Choroid plexus epithelial cell (primary cell): ENCODE results near the gene ARHGEF4.

ENCODE experiments used
- DNase-seq: peaks from one replicate; pipeline ENCODE4 v3.0.0-alpha.2; 2010; ENCODE audit warnings: low read depth
- H3K4me3 ChIP-seq: 2 replicates; pipeline ENCODE4 v1.5.1; 2011; ENCODE audit warnings: low read depth, mild to moderate bottlenecking, control low read depth, low read length, moderate library complexity
- TF ChIP-seq, protein P1 (sequence below): conservative IDR thresholded peaks from 2 replicates; pipeline ENCODE4 v1.5.1; 2011; ENCODE audit warnings: low read depth, mild to moderate bottlenecking, control low read depth, inconsistent platforms, low read length, moderate library complexity

ARHGEF4 gene

GRCh38 chr2:130836501-130837174 is at the start of gene ARHGEF4:
Gene ARHGEF4 (plus strand): TSS chr2:130836914. CDS start chr2:130836954, 40 bp downstream.
- H3K4me3 ChIP-seq = peak within 1 kb of the TSS; percentile 31
- TF ChIP-seq, protein P1, sequence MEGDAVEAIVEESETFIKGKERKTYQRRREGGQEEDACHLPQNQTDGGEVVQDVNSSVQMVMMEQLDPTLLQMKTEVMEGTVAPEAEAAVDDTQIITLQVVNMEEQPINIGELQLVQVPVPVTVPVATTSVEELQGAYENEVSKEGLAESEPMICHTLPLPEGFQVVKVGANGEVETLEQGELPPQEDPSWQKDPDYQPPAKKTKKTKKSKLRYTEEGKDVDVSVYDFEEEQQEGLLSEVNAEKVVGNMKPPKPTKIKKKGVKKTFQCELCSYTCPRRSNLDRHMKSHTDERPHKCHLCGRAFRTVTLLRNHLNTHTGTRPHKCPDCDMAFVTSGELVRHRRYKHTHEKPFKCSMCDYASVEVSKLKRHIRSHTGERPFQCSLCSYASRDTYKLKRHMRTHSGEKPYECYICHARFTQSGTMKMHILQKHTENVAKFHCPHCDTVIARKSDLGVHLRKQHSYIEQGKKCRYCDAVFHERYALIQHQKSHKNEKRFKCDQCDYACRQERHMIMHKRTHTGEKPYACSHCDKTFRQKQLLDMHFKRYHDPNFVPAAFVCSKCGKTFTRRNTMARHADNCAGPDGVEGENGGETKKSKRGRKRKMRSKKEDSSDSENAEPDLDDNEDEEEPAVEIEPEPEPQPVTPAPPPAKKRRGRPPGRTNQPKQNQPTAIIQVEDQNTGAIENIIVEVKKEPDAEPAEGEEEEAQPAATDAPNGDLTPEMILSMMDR = no peak
- no peak for DNase-seq

DNA sequence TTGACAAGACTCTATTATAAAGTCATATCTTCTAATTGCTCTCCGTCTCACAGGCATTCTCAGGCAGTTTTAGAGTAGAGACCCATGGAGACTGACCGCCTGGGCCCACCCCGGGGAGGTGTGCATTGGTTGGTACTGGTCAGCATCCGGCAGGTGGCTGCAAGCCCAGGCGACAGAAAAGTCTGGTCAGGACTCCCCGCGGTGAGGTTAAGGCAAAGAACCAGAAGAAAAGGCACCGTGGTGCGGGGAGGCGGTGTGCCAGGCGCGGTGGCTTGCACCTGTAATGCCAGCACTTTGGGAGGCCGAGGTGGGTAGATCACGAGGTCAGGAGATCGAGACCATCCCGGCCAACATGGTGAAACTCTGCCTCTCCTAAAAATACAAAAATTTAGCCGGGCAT is 48.9 kb upstream of the ARHGEF4 start:
- DNase-seq = no peak
- H3K4me3 ChIP-seq = no peak overlapping the region
- TF ChIP-seq, protein P1 = no peak

DNA sequence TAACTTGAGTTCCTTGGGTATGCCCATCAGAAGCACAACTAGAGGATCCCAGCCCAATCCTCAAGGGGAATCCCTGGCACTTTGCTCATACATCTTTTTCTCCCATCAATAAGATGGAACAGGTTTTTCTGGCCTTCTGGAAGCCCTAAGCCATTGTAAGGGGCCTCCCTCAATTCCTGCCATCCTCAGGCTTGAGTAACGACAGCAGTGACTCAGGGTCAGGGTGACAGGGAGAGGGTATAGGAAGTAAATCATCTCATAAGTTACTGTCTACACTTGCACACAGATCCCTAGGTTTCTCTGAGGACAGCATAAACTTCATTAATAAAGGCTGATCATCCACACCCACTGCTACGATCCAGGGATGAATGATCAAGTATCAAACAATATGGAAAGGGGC is 46.4 kb upstream of the ARHGEF4 start:
- no peak for DNase-seq
- no peak overlapping the region for H3K4me3 ChIP-seq
- TF ChIP-seq, protein P1 = no peak

DNA sequence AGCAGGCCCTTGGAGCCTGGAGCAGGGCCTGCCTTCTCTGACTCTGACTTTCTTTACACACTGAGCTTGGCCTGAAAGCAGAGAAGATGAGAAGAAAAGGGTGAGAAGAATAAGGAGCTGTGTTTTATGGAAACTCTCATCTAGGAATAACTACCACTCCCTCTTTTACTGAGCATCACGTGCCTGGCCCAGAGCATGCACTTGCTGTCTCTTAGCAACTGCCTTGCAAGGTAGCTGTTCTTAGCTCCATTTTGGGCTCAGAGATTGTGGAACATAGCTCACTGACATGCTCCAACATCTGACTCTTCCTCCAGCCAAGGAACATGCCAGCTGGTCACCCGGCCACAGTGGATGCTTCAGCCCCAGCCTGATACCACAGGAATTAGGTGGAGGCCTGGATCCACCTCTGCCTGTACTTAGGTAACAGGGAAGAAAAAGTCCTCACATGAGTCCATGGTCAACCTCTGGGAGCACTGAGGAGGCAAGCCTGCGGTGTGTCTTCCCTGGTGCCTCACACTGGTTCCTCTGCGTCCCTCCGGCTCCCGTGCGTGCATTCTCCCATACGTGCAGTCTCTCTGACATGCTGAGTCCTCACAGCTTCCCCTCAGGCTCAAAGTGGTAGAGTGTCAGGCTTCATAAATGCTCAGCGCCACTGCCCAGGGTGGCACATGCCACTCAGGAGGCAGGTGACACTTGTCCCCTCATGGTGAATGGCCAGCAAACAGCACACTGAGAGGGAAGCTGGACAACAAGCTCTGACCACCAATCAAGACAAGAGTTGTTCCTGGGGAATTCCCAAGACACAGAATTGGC is 45.7 kb upstream of the ARHGEF4 start:
- TF ChIP-seq, protein P1 = no peak
- no peak overlapping the region for H3K4me3 ChIP-seq
- no peak for DNase-seq

DNA sequence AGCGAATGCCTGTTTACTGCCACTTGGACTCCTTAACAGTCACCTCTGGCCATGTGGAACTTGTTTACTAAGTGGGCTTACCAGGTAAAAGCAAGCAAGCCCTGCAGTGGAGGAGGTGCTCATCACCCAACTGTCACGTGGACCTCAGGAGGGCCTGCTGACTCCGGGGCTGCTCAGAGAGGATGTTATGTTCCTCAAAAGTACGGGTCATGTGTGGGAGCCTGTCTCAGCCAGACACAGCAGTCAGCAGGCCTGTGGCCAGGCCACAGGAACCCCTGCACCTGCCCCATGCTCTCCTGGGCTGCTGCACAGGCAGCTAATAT is 45.1 kb upstream of the ARHGEF4 start:
- DNase-seq = no peak
- TF ChIP-seq, protein P1 = no peak
- no peak overlapping the region for H3K4me3 ChIP-seq

DNA sequence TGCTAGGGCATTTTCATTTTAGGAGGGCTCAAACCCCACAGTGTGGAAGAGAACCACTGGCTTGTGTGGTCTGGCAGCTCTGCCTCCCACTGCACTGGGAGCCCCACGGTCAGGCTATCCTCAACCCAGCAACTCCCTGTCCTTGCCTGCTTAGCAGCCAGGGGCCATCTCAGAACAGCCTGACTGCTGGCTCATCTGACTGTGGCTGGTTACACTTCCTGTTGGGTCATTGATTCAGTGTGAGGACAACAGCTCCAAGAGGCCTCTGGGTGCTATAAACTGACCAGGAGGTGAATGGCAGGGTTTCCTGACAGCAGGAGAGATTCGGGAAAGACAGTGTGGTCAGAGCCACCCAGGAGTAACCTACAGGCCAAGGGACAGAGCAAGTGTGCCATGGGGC is 41.3 kb upstream of the ARHGEF4 start:
- TF ChIP-seq, protein P1 = no peak
- no peak overlapping the region for H3K4me3 ChIP-seq
- DNase-seq = no peak
